GM21528 (cell line): ENCODE results near the gene PLXNA4.
"Not testable (repeated sequence)": the region's sequence is repeated elsewhere in the genome, so short reads cannot be mapped to it uniquely, and the experiment has no call there.

ENCODE experiments used
- ATAC-seq: cut with Tn5 transposase; IDR thresholded peaks from one replicate; pipeline ENCODE4 v1.9.1; 2021; ENCODE audit warnings: mild to moderate bottlenecking, moderate library complexity; ENCODE audit not compliant: unreplicated experiment, low FRiP score

The PLXNA4 gene

GRCh38 chr7:132191418-132191817, 384.9 kb downstream of the PLXNA4 start:
- ATAC-seq: no peak

GRCh38 chr7:132190683-132191082, 385.6 kb downstream of the PLXNA4 start:
- ATAC-seq: no peak

- no peak for ATAC-seq
These were observed 386.4 kb downstream of the PLXNA4 start for GRCh38 chr7:132189881-132190280.

- ATAC-seq: no peak
These were observed 388.1 kb downstream of the PLXNA4 start for GRCh38 chr7:132187869-132188789.

GRCh38 chr7:132187391-132187790, 388.9 kb downstream of the PLXNA4 start:
- no peak for ATAC-seq

- ATAC-seq: no peak
These were observed 391.1 kb downstream of the PLXNA4 start for GRCh38 chr7:132185150-132185549.

GRCh38 chr7:132183781-132184380, 392.4 kb downstream of the PLXNA4 start:
- no peak for ATAC-seq

- ATAC-seq: no peak
These were observed 393.3 kb downstream of the PLXNA4 start for GRCh38 chr7:132182992-132183391.

GRCh38 chr7:132181946-132182685, 394.2 kb downstream of the PLXNA4 start:
- no peak for ATAC-seq

- ATAC-seq: no peak
These were observed 394.9 kb downstream of the PLXNA4 start for GRCh38 chr7:132181371-132181770.

- no peak for ATAC-seq
These were observed 395.8 kb downstream of the PLXNA4 start for GRCh38 chr7:132180481-132180880.

- ATAC-seq: no peak
These were observed 396.6 kb downstream of the PLXNA4 start for GRCh38 chr7:132179681-132180080.

GRCh38 chr7:132179080-132179430, 397.2 kb downstream of the PLXNA4 start:
- no peak for ATAC-seq

GRCh38 chr7:132178402-132179079, 397.7 kb downstream of the PLXNA4 start:
- not testable (repeated sequence) for ATAC-seq

- ATAC-seq: no peak
These were observed 398.4 kb downstream of the PLXNA4 start for GRCh38 chr7:132177708-132178401.

- ATAC-seq: no peak
These were observed 399.6 kb downstream of the PLXNA4 start for GRCh38 chr7:132176719-132177118.

GRCh38 chr7:132171130-132171576, 405.1 kb downstream of the PLXNA4 start:
- no peak for ATAC-seq

GRCh38 chr7:132169730-132170129, 406.5 kb downstream of the PLXNA4 start:
- no peak for ATAC-seq

- no peak for ATAC-seq
These were observed 408.0 kb downstream of the PLXNA4 start for GRCh38 chr7:132168239-132168638.

- not testable (repeated sequence) for ATAC-seq
These were observed 410.6 kb downstream of the PLXNA4 start for GRCh38 chr7:132165695-132166094.
